HG02642 (cell line): ENCODE results near the gene AGO3.
"Not testable (repeated sequence)": the region's sequence is repeated elsewhere in the genome, so short reads cannot be mapped to it uniquely, and the experiment has no call there.

Experiments used
- ATAC-seq: cut with Tn5 transposase; IDR thresholded peaks from one replicate; pipeline ENCODE4 v1.9.1; 2021; ENCODE audit warnings: mild to moderate bottlenecking; ENCODE audit not compliant: unreplicated experiment, poor library complexity

Gene AGO3

GRCh38 chr1:35930593-35931445 is at the start of gene AGO3:
TSS of gene AGO3 (plus strand) at chr1:35931105. CDS start at chr1:35931427, 322 bp downstream.
- ATAC-seq: peak; percentile 86

- ATAC-seq: no peak
These were observed 49.0 kb upstream of the AGO3 start for GRCh38 chr1:35881850-35882273.

- no peak for ATAC-seq
These were observed 48.3 kb upstream of the AGO3 start for GRCh38 chr1:35882586-35882944.

- ATAC-seq: peak; percentile 92
These were observed 47.8 kb upstream of the AGO3 start, which contains the start of gene AGO1 for GRCh38 chr1:35882945-35883634. TSS of gene AGO1 (plus strand) at chr1:35883209. CDS start at chr1:35883422, 213 bp downstream.

GRCh38 chr1:35883635-35884101 is 47.2 kb upstream of the AGO3 start:
- peak; percentile 12 for ATAC-seq

GRCh38 chr1:35884934-35885333 is 46.0 kb upstream of the AGO3 start:
- ATAC-seq: no peak

GRCh38 chr1:35885961-35886558 is 44.8 kb upstream of the AGO3 start:
- no peak for ATAC-seq

- no peak for ATAC-seq
These were observed 44.1 kb upstream of the AGO3 start for GRCh38 chr1:35886577-35887431.

- ATAC-seq: no peak
These were observed 43.4 kb upstream of the AGO3 start for GRCh38 chr1:35887508-35887907.

GRCh38 chr1:35888255-35888654 is 42.6 kb upstream of the AGO3 start:
- no peak for ATAC-seq

- ATAC-seq: not testable (repeated sequence)
These were observed 41.9 kb upstream of the AGO3 start for GRCh38 chr1:35888981-35889380.

- ATAC-seq: no peak
These were observed 37.6 kb upstream of the AGO3 start for GRCh38 chr1:35893051-35893879.

GRCh38 chr1:35894183-35894582 is 36.7 kb upstream of the AGO3 start:
- no peak for ATAC-seq

GRCh38 chr1:35894656-35895055 is 36.2 kb upstream of the AGO3 start:
- no peak for ATAC-seq

- ATAC-seq: no peak
These were observed 31.0 kb upstream of the AGO3 start for GRCh38 chr1:35899941-35900340.

- ATAC-seq: no peak
These were observed 29.7 kb upstream of the AGO3 start for GRCh38 chr1:35901235-35901634.

- no peak for ATAC-seq
These were observed 28.2 kb upstream of the AGO3 start for GRCh38 chr1:35902671-35903070.

- no peak for ATAC-seq
These were observed 16.2 kb upstream of the AGO3 start for GRCh38 chr1:35914717-35915116.

GRCh38 chr1:35915693-35916092 is 15.2 kb upstream of the AGO3 start:
- no peak for ATAC-seq
